Fibroblast of lung (primary cell): Measurements from ENCODE around the gene SACS. TPM values are rescaled to one million over a fixed set of nuclear protein-coding genes. Genes with fewer than 3 reads are reported as not detected.

Experiments used
- DNase-seq, 2 donors: peaks; one replicate each; pipeline versions ENCODE4 v3.0.0 to v3.0.0-alpha.2; 2010; ENCODE audit warnings: low read depth in 2 of 2
- H2AFZ ChIP-seq: 2 replicates; pipeline ENCODE4 v1.5.1; 2012; ENCODE audit warnings: low read length, control low read depth, inconsistent platforms
- H3K27ac ChIP-seq: 2 replicates; pipeline ENCODE4 v1.5.1; 2011; ENCODE audit warnings: low read length, control low read depth; ENCODE audit not compliant: insufficient read depth
- H3K27me3 ChIP-seq: 2 replicates; pipeline ENCODE4 v1.5.1; 2011; ENCODE audit warnings: mild to moderate bottlenecking, low read length; ENCODE audit not compliant: control insufficient read depth, insufficient read depth
- H3K36me3 ChIP-seq: 2 replicates; pipeline ENCODE4 v1.5.1; 2011; ENCODE audit warnings: low read length; ENCODE audit not compliant: control insufficient read depth, insufficient read depth
- H3K4me1 ChIP-seq: 2 replicates; pipeline ENCODE4 v1.5.1; 2011; ENCODE audit warnings: low read length; ENCODE audit not compliant: control insufficient read depth, insufficient read depth; ENCODE audit errors: extremely low read depth
- H3K4me2 ChIP-seq: 2 replicates; pipeline ENCODE4 v1.5.1; 2011; ENCODE audit warnings: low read length, control low read depth; ENCODE audit not compliant: insufficient read depth; ENCODE audit errors: extremely low read depth
- H3K4me3 ChIP-seq, 4 experiments: fragments of 200-600 bp in 1 of 4; sonication (generic) in 1 of 4; replicated peaks in 1 of 4; 2 replicates each; pipeline ENCODE4 v1.5.1; 2011 to 2016; ENCODE audit warnings: low read length in 4 of 4, low read depth in 3 of 4, mild to moderate bottlenecking in 3 of 4, control low read depth in 2 of 4, inconsistent platforms in 1 of 4, mixed read lengths in 1 of 4; ENCODE audit not compliant: insufficient read depth in 1 of 4; ENCODE audit errors: control extremely low read depth in 1 of 4
- H3K79me2 ChIP-seq: 2 replicates; pipeline ENCODE4 v1.5.1; 2012; ENCODE audit warnings: mild to moderate bottlenecking, low read length, inconsistent platforms; ENCODE audit not compliant: control insufficient read depth, insufficient read depth
- H3K9ac ChIP-seq: 2 replicates; pipeline ENCODE4 v1.5.1; 2011; ENCODE audit warnings: mild to moderate bottlenecking, low read length, control low read depth; ENCODE audit not compliant: insufficient read depth
- H3K9me3 ChIP-seq: 2 replicates; pipeline ENCODE4 v1.5.1; 2012; ENCODE audit warnings: low read depth, low read length; ENCODE audit not compliant: control insufficient read depth, insufficient read depth
- H4K20me1 ChIP-seq: 2 replicates; pipeline ENCODE4 v1.5.1; 2011; ENCODE audit warnings: low read length; ENCODE audit not compliant: control insufficient read depth, insufficient read depth; ENCODE audit errors: extremely low read depth
- CTCF ChIP-seq, 2 donors: IDR thresholded peaks in 1 of 2; conservative IDR thresholded peaks in 1 of 2; 1 replicate in 1 of 2; 2 replicates in 1 of 2; pipeline ENCODE4 v1.5.1; 2011 to 2012; ENCODE audit warnings: low read length in 2 of 2, control low read depth in 1 of 2, inconsistent platforms in 1 of 2, low read depth in 1 of 2, mild to moderate bottlenecking in 1 of 2
- EZH2 ChIP-seq: IDR thresholded peaks from 2 replicates; pipeline ENCODE4 v1.5.1; 2012; ENCODE audit warnings: low read length, control low read depth, mild to moderate bottlenecking; ENCODE audit errors: missing control alignments
- polyA plus RNA-seq, 2 donors: library from polyadenylated mRNA; depleted of rRNA in 1 of 2; stranded (reverse) in 1 of 2; unstranded in 1 of 2; fragments of >200 nt; gene quantifications; 2 replicates each; pipeline ENCODE4 v1.2.1, GENCODE V29; 2011 to 2012; ENCODE audit warnings: missing spikeins in 1 of 2
- total RNA-seq: library from RNA; depleted of rRNA; stranded (reverse); fragments of >200 nt; gene quantifications from 2 replicates; pipeline ENCODE4 v1.2.1, GENCODE V29; 2014

SACS gene
- total and polyA plus RNA-seq, 2 donors (not counting 1 experiment from before 2014, with no cell fraction given) = 43.1 to 94.5 TPM

DNA sequence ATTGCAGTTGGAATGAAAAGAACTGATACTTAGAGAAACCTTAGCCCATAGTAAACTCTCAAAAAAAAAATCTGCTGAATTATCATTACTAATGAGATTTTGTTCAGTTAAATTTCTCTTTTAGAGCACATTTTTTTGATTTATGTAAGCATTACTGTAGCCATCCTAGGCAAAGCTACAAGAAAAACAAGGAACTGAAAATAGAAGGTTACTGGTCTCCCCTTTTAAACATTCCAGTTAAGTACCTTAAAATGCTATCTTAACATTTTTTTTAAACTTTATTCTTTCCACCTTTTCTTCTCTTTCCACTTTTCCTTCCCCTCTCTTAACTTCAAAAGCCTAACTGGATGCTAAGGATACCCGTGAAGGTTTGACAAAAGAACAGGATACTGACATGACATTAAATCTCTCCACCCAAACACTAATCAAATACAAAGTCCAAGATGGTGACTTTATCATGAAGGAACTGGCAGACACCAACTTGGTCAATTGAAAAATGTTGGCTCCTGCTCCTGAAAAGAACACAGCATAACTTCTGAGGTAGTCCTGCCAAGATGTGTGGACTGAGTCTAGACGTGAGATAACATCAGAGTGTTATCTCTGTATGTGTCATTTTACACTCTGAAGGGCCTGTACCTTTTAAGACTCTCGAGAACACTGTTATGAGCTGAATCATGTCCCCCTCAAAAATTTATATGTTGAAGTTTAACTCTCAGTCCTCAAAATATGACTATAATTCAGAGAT lies 29.5 kb upstream of the SACS start:
- no peak overlapping the region for H3K4me3 ChIP-seq
- no peaks in the 10 kb centered on the region for H4K20me1 ChIP-seq
- H3K9ac ChIP-seq = no peak overlapping the region
- H3K36me3 ChIP-seq = no peaks in the 10 kb centered on the region
- H2AFZ ChIP-seq = no peak overlapping the region
- H3K27ac ChIP-seq = no peak overlapping the region
- peaks cover 7% of the 10 kb centered on the region for H3K4me1 ChIP-seq
- H3K4me2 ChIP-seq = no peak overlapping the region
- no peak for TF ChIP-seq EZH2
- TF ChIP-seq CTCF (conservative IDR thresholded peaks at IDR 0.05 in 1 of 2, IDR thresholded peaks at IDR 0.05 in 1 of 2; ENCODE audit: low read depth in 1 of 2, low read length in 2 of 2) = no peak
- H3K79me2 ChIP-seq = no peaks in the 10 kb centered on the region
- DNase-seq = peak in 1 of 2 donors; percentile 90
- H3K27me3 ChIP-seq = no peaks in the 10 kb centered on the region
- no peaks in the 10 kb centered on the region for H3K9me3 ChIP-seq

GRCh38 chr13:23461544-23461943 lies 28.0 kb upstream of the SACS start:
- H3K27ac ChIP-seq = no peak overlapping the region
- H3K4me3 ChIP-seq = no peak overlapping the region
- no peak overlapping the region for H3K9ac ChIP-seq
- H2AFZ ChIP-seq = no peak overlapping the region
- H3K36me3 ChIP-seq = no peaks in the 10 kb centered on the region
- no peak overlapping the region for H3K4me2 ChIP-seq
- H3K27me3 ChIP-seq = no peaks in the 10 kb centered on the region
- H4K20me1 ChIP-seq = no peaks in the 10 kb centered on the region
- no peak for TF ChIP-seq EZH2
- no peak for TF ChIP-seq CTCF (conservative IDR thresholded peaks at IDR 0.05 in 1 of 2, IDR thresholded peaks at IDR 0.05 in 1 of 2; ENCODE audit: low read depth in 1 of 2, low read length in 2 of 2)
- no peak for DNase-seq
- H3K79me2 ChIP-seq = no peaks in the 10 kb centered on the region
- H3K9me3 ChIP-seq = no peaks in the 10 kb centered on the region
- H3K4me1 ChIP-seq = peaks cover 2% of the 10 kb centered on the region

DNA sequence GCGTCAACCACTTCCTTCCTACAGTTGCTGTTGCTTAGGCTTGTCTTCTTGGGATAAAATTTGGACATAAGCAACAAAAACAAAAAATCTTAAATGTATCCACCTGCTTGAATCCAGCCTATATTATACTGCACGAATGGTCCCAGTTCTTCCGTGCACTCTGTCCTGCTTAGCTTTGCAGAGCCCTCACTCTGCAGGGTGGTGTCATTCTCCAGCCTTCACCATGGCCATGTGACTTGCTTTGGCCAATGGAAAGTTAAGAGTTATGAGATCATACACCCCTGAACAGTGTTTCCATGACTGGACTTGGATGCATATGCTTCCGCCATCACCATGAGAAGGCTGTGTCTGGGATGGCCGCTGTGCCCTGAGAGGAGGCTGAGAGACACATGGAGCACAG lies 27.4 kb upstream of the SACS start:
- H3K36me3 ChIP-seq = no peaks in the 10 kb centered on the region
- no peaks in the 10 kb centered on the region for H3K4me1 ChIP-seq
- H3K4me3 ChIP-seq = no peak overlapping the region
- DNase-seq = no peak
- H3K27ac ChIP-seq = no peak overlapping the region
- H3K27me3 ChIP-seq = no peaks in the 10 kb centered on the region
- H4K20me1 ChIP-seq = no peaks in the 10 kb centered on the region
- no peaks in the 10 kb centered on the region for H3K79me2 ChIP-seq
- no peak overlapping the region for H2AFZ ChIP-seq
- no peaks in the 10 kb centered on the region for H3K9me3 ChIP-seq
- H3K4me2 ChIP-seq = no peak overlapping the region
- TF ChIP-seq CTCF (conservative IDR thresholded peaks at IDR 0.05 in 1 of 2, IDR thresholded peaks at IDR 0.05 in 1 of 2; ENCODE audit: low read depth in 1 of 2, low read length in 2 of 2) (no peak), EZH2 (no peak)
- H3K9ac ChIP-seq = no peak overlapping the region
